HL-60 (cell line): ENCODE results near the gene MIAT.

Experiments used
- DNase-seq, 2 experiments: peaks; one replicate each; pipeline ENCODE4 v3.0.0-alpha.2; 2010 to 2020; ENCODE audit warnings: low read depth in 1 of 2, low spot score in 1 of 2
- H3K27ac ChIP-seq: fragments of 250-450 bp; sonication (Bioruptor Pico); replicated peaks from 2 replicates; pipeline ENCODE4 v1.5.1; 2020; ENCODE audit warnings: mild to moderate bottlenecking, moderate library complexity
- H3K27me3 ChIP-seq: fragments of 250-450 bp; sonication (Bioruptor Pico); 2 replicates; pipeline ENCODE4 v1.5.1; 2021; ENCODE audit warnings: mild to moderate bottlenecking, moderate library complexity; ENCODE audit not compliant: insufficient read depth, poor library complexity, severe bottlenecking
- H3K4me3 ChIP-seq: replicated peaks from 2 replicates; pipeline ENCODE4 v1.5.1; 2011; ENCODE audit warnings: mild to moderate bottlenecking, control low read depth, low read length; ENCODE audit not compliant: insufficient read depth
- CTCF ChIP-seq: IDR thresholded peaks from one replicate; pipeline ENCODE4 v1.5.1; 2011; ENCODE audit warnings: low read length, control low read depth, inconsistent platforms; ENCODE audit not compliant: insufficient read depth
- GABPA ChIP-seq: IDR thresholded peaks from 2 replicates; pipeline ENCODE4 v1.6.1; 2012; ENCODE audit warnings: low read depth
- POLR2AphosphoS5 ChIP-seq: IDR thresholded peaks from 2 replicates; pipeline ENCODE4 v1.6.1; 2012; ENCODE audit warnings: low read depth
- SPI1 ChIP-seq: IDR thresholded peaks from 2 replicates; pipeline ENCODE4 v1.6.1; 2012; ENCODE audit warnings: low read depth, mild to moderate bottlenecking, borderline replicate concordance
- TF ChIP-seq, protein P1 (sequence below): IDR thresholded peaks from 2 replicates; pipeline ENCODE4 v1.6.1; 2012; ENCODE audit warnings: low read depth; ENCODE audit not compliant: insufficient replicate concordance

The MIAT gene

GRCh38 chr22:26725012-26725676 lies 67.8 kb downstream of the MIAT start:
- peak; percentile 74 to 75 for DNase-seq
- Histone ChIP-seq H3K4me3 (no peak overlapping the region), H3K27me3 (no peaks in the 10 kb centered on the region), H3K27ac (peak overlapping the region; percentile 37)
- no peak for TF ChIP-seq GABPA
- no peak for TF ChIP-seq CTCF
- no peak for TF ChIP-seq SPI1
- TF ChIP-seq POLR2AphosphoS5, result peak; percentile 42; the same call in 1 of the 2 replicates
- TF ChIP-seq, protein P1, sequence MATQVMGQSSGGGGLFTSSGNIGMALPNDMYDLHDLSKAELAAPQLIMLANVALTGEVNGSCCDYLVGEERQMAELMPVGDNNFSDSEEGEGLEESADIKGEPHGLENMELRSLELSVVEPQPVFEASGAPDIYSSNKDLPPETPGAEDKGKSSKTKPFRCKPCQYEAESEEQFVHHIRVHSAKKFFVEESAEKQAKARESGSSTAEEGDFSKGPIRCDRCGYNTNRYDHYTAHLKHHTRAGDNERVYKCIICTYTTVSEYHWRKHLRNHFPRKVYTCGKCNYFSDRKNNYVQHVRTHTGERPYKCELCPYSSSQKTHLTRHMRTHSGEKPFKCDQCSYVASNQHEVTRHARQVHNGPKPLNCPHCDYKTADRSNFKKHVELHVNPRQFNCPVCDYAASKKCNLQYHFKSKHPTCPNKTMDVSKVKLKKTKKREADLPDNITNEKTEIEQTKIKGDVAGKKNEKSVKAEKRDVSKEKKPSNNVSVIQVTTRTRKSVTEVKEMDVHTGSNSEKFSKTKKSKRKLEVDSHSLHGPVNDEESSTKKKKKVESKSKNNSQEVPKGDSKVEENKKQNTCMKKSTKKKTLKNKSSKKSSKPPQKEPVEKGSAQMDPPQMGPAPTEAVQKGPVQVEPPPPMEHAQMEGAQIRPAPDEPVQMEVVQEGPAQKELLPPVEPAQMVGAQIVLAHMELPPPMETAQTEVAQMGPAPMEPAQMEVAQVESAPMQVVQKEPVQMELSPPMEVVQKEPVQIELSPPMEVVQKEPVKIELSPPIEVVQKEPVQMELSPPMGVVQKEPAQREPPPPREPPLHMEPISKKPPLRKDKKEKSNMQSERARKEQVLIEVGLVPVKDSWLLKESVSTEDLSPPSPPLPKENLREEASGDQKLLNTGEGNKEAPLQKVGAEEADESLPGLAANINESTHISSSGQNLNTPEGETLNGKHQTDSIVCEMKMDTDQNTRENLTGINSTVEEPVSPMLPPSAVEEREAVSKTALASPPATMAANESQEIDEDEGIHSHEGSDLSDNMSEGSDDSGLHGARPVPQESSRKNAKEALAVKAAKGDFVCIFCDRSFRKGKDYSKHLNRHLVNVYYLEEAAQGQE, result no peak
